Gastrocnemius medialis (tissue), 4 donors: Measurements from ENCODE around the gene PHIP.

ENCODE experiments used
- CTCF ChIP-seq, 5 experiments: fragments of 450-650 bp in 3 of 5; fragments of 200-600 bp in 2 of 5; sonication (generic) in 2 of 5; IDR thresholded peaks in 4 of 5; conservative IDR thresholded peaks in 1 of 5; 1 replicate in 4 of 5; 2 replicates in 1 of 5; pipeline ENCODE4 v1.5.1; 2016 to 2019; ENCODE audit warnings: antibody characterized with exemption in 5 of 5, mild to moderate bottlenecking in 3 of 5, moderate library complexity in 3 of 5
- POLR2A ChIP-seq, 2 donors: fragments of 450-650 bp; IDR thresholded peaks; one replicate each; pipeline ENCODE4 v1.6.1; 2017; ENCODE audit warnings: antibody characterized with exemption in 2 of 2, mild to moderate bottlenecking in 2 of 2, moderate library complexity in 2 of 2

- TF ChIP-seq POLR2A (IDR thresholded peaks at IDR 0.05): no peak
- TF ChIP-seq CTCF (IDR thresholded peaks at IDR 0.05 in 4 of 5, conservative IDR thresholded peaks at IDR 0.05 in 1 of 5): no peak
These were observed 123.3 kb downstream of the PHIP start for GRCh38 chr6:78954740-78955139.
